ENCODE data around the gene NCBP2L.

The NCBP2L gene

GRCh38 chrX:107777536-107777832 is at the start of gene NCBP2L:
Gene NCBP2L, plus strand, starts transcription at chrX:107777733. Its CDS starts 16,488 bp downstream, at chrX:107794221.
- no peak for DNase-seq (ENCODE audit: low spot score)

DNA sequence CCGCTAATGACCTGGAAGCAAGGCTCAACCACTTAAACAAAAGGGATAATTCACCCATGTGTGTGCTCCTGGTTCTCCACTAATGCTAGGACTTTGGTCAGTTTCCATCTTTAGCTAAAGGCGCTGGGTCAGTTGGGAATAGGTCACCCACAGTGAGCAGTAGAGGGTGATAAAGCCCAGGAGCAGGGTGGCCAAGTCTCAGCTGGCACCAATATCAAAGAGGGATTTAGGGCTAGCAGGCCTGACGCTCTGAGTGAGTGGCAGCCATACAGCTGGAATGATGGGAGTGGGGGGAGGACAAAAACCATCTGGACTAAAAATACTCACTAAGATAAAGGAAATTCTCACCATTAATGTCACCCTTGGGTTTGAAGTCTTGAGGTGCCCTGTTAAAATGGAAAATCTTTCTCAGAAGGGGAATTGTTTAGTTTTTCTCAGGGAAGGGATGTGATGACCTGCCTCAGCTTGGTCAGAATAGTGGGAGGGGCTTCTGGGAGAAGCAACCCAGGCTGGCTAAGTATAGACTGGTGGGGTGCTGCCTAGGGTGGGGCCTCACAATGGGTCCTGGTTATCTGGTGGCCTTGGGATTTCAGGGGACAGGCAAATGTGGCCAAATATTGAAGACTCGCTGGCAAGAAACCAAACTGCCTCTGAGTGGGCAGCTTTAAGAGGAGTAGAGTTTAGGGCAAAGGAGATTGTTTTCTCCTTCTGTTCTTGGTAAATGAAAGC is 49.0 kb upstream of the NCBP2L start:
- DNase-seq (ENCODE audit: low spot score) = no peak

DNA sequence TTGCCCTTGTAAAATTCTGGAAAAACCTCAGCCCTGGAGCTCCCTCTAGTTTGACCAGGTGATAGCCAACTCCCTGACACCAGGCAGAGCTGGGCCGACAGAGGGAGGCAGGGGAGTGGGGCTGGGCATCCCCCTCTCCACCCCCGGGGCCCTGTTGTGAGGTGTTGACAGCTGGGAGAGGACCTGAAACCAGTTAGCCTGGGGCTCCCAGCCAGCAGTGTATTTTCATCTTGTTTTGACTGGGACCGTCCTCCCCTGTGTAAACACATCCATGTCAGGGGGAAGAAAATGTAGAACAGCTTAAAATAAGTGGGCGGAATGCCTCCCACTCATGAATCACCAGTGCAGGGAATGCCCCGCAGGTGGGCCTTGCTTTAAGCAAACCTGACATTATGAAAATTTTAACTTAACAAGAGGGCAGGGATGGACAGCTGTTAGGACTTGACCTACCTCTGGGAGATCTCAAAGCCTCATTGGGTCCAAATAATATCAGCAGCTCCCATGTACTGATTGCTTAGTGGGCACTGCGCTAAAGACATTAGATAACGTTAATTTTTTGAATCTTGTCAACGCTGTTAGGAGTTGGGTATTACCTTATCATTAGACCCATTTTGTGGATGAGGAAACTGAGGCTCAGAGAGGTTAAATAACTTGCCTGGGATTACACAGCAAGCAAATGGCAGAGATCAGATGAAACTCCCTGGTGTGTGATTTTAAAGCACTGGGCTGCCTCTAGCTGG is 47.8 kb upstream of the NCBP2L start:
- no peak for DNase-seq (ENCODE audit: low spot score)

GRCh38 chrX:107730298-107730655 is 47.3 kb upstream of the NCBP2L start:
- DNase-seq (ENCODE audit: low spot score) = no peak

GRCh38 chrX:107730991-107731766 is 46.4 kb upstream of the NCBP2L start:
- DNase-seq (ENCODE audit: low spot score) = no peak

GRCh38 chrX:107731831-107732502 is 45.6 kb upstream of the NCBP2L start:
- DNase-seq (ENCODE audit: low spot score) = peak; percentile 56

DNA sequence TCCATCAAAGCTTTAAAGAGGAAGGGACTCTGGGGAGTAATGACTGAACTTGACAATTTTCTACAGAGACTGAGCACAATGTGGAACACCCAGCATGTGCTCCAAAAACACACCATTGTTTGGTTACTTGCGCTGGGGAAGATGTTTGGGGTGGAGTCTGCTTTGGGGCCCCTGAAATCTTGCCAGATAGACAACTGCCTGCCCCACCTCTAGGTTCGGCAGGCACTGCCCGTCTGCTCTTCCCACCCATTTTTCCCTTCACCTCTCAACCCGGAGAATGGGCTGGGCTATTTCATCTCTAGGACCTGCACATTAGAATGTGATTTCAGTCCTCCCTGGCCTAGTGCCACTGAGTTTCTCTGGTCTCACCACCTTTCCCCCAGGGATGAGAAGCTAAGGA is 43.8 kb upstream of the NCBP2L start:
- no peak for DNase-seq (ENCODE audit: low spot score)

DNA sequence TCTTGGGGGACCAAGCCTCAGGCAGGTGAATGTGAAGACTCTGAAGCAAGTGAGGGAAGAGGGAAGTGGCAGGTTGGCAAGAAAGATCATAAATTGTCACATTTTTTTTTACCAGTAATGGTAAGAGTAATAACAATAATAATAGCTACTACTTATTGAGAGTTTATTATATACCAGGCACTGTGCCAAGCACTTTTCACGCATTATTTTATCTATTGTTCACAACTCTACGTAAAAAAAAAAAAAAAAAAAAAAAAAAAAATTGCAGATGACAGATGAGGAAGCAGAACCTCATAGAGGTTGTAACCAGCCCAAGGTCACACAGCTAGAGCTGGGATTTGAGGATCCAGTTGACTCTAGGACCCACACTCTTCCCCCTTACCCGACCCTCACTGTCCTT is 42.9 kb upstream of the NCBP2L start:
- DNase-seq (ENCODE audit: low spot score) = no peak

DNA sequence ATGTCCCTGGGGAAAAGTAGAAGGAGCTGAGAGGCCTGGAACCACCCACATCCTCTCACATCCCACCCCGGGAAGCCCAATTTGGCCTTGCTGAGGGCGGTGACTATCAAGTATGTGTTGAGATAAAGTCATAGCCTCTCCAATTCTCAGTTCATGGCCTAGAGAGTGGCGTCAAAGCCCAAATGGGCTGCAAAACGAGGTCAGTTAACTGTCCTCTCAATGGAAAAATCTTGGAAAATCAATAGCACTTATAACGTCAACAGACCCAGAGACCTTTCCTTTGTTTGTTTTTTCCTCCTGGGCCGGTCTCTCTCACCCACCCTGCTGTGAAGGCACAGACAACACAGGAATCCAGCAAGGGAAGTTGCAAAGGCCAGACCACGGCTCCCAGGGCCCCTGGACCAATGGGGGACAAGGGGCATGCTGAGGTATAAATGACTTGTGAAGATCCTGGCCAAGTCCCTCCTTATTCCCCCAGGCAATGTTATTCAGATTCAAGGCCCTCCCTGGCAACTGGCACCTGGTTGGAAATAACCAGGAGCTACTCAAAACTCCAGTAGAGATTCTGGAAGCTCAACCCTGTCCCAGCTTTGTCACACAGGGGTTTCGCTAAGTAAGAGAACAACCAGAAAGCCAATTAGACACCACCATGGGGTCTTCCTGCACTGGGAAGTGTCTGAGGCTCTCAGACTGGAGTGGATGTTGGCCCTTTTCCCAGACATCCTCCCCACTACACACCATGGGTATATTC is 40.6 kb upstream of the NCBP2L start:
- DNase-seq (ENCODE audit: low spot score) = no peak

GRCh38 chrX:107738272-107738671 is 39.3 kb upstream of the NCBP2L start:
- no peak for DNase-seq (ENCODE audit: low spot score)

DNA sequence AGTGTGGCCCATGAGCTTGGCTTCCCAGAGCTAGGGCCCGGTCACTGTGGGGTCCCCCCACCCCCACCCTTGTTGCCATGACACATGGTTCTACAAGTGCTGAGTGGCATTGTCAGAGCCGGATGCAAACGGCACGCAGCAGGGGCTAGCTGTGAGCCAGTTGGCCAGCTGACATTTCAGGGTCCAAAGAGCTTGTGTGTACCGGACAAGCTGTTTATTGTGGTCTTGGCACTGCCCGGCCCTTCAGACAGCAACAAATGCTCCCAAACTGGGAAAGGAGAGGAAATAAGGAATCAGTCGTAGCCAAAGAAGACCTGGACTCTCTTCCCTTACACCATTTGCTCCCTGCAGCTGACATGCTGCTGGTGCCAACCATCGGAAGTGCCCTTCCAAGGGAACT is 38.8 kb upstream of the NCBP2L start:
- peak; percentile 70 for DNase-seq (ENCODE audit: low spot score)

GRCh38 chrX:107739541-107739940 is 38.0 kb upstream of the NCBP2L start:
- DNase-seq (ENCODE audit: low spot score) = no peak

GRCh38 chrX:107741404-107741790 is 36.1 kb upstream of the NCBP2L start:
- DNase-seq (ENCODE audit: low spot score) = no peak

- no peak for DNase-seq (ENCODE audit: low spot score)
Measured at GRCh38 chrX:107742700-107743191, 34.8 kb upstream of the NCBP2L start.

DNA sequence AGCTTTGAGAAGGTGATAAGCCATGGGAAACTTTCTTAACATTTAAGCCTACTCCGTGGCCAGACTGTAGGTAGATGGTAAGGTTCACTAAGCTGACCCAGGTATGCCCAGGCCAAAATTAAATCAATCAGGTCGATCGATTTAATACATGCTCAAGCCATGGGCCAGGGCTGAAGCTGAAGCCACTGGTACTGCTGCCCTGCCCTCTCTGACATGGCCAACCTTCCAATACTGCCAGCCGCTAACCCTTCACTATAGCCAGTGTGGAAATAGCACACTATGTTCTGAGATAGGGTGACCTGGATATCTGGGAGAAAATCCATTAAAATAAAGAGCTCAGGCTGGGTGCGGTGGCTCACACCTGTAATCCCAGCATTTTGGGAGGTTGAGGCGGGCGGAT is 33.5 kb upstream of the NCBP2L start:
- DNase-seq (ENCODE audit: low spot score) = no peak

- peak; percentile 56 for DNase-seq (ENCODE audit: low spot score)
Measured at GRCh38 chrX:107744868-107745267, 32.7 kb upstream of the NCBP2L start.

DNA sequence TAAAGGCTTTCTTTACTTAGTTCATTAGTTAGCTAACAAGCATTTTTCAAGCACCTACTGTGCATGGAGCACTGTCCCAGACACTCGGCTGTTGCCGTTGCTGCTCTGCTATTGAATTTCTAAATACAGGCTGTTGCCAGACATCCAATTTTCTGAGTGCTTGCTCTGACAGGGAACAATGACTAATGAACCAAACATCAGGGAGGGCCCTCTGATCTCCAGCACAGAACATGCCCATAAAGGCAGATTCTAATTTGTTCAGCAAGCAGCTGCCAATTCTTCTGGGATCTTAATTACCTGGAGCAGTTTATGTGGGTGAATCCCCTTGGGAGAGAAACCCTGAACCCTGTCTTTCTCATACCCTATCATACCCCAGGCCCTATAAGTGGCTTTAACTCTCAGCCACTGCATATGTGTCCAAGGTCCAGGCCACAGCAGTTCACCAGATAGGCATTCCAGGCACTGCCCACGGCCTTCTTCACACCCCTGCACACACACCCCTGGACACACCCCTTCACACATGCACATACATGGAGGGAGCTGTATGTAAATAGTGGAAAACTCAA is 29.9 kb upstream of the NCBP2L start:
- peak; percentile 36 for DNase-seq (ENCODE audit: low spot score)

GRCh38 chrX:107748506-107748905 is 29.0 kb upstream of the NCBP2L start:
- DNase-seq (ENCODE audit: low spot score) = no peak

GRCh38 chrX:107750263-107750662 is 27.3 kb upstream of the NCBP2L start:
- no peak for DNase-seq (ENCODE audit: low spot score)

DNA sequence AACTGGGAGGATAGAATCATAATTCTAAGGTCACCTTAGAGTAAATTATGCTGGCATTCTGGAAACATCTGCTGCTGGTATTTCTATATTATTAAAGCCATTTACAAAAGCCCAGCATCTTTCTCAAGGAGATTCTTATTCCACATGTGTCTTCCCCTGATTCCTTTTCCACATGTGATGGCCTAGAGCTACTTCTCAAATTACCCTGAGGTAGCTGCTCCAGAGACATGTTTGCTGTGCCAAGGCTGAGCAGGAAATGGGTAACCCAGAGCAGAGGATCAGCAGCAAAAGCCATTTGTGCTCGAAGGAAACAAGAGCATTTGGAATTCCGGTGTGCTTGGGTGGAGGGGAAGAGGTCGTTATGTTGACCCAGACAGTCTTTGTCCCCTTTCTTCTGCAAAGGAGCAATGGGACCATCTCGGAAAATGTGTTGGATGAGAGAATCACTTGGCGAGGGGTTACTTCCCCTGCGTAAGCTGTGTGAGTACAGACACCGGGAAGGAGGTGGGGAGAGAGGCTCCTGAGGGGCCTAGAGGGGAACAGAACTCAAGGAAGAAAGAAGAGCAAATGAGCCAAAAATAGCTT is 26.6 kb upstream of the NCBP2L start:
- no peak for DNase-seq (ENCODE audit: low spot score)

GRCh38 chrX:107752043-107752442 is 25.5 kb upstream of the NCBP2L start:
- no peak for DNase-seq (ENCODE audit: low spot score)

All from pons (tissue), 1 donor.